NCI-H524 treated with DMSO at 0.1 percent for 48 hours (cell line): ENCODE data around the gene SLC25A1.
A peak's percentile ranks its signal among the peaks of the same experiment; 100 is the strongest.

Source experiments
- DNase-seq: peaks from one replicate; lab custom pipeline; 2025; lab: John Stamatoyannopoulos, UW

The SLC25A1 gene

DNA sequence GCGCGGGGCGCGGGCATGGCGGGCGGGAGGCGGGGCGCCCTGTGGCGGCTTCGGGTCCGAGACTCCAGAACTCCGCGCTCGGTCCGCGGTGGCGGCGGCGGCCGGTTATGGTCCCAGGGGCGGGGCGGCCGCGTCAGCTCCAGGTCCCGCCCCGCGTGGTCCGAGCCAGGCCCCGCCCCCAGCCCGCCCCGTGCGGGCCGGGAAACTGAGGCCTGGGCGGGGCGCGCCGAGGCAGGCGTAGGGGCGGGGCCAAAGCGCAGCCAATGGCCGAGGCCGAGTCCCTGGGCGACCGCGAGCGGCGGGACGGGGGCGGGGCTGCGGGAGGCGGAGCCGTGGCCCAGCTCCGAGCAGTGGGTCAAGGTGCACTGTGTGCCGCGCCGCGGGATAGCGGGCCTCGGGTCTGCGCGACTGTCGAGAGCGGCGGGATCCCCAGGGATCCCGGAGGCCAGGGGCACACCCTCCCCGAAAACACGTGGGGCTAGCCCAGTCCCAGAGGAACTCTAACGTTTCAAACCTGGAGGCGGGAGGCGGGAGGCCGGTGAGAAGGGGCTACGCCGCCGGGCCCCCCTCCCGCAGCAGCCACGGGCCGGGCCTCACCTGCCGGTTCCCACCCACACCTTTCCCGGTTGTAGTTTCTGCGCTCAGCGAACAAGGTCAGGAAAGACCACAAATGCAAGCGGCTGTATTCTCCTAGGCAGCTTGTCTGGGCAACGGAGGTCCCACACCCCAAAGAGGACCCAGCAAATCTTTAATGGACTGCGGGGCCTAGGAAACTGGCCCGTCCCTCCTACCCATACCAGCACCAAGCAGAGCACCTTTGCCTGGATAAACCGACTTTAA, at the start of gene SLC25A1:
SLC25A1 (minus strand) TSS at position 80 of the 840 bp plus-strand sequence; CDS start at position 17, 63 bp downstream.
- peak; percentile 9 for DNase-seq

DNA sequence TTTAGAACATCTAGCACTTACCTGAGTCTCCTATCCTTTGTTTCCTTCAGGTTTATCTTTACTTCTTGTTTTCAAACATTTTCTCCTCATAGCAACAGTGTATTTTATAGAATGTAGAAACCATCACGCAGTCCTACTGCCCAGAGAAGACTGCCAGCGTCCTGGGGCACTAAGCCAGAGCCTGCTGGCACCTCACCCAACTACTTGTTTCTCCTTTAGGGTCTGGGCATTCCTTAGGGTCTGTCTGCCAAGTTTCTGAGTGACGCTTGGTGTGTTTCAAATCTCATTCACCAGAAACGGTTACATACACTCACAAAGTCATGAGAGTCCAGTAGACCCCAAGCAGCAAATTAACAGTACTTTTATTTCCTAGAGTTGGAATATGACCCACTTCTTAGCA, 49.6 kb upstream of the SLC25A1 start:
- DNase-seq = no peak

DNA sequence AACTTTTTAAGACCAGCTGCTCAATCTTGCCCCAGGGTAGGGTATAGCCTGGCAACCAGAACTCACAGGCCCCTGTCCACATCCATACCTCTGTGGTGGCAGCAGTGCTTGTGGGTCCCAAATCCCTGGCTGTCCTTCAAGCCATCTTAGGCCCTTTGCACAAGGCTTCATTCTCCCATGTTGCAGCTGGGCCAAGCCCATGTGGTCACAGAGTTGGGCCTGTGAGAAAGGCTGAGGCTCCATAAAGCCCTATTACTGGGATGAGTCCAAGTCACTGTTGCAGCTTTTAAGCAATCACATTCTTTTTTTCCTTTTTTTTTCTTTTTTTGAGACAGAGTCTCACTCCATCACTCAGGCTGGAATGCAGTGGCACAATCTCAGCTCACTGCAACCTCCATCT, 47.9 kb upstream of the SLC25A1 start:
- no peak for DNase-seq

DNA sequence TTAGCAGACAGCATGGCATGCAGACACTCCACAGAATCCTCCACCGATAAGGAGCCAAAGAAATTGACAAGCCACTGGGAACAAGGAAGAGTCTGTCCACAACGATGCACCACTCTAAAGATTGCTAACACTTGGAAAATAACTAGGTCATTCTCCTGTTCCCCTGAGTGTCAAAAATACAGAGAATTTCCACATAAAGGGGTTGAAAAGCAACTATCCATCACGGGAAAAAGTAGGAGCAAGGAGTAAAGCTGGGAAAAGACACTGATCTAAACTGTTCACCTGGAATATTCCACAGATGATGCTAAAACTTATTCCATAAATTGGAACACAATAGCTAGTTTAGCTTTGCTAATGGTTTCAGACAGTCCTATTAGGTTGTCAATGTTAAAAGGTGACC, 47.0 kb upstream of the SLC25A1 start:
- DNase-seq = no peak

DNA sequence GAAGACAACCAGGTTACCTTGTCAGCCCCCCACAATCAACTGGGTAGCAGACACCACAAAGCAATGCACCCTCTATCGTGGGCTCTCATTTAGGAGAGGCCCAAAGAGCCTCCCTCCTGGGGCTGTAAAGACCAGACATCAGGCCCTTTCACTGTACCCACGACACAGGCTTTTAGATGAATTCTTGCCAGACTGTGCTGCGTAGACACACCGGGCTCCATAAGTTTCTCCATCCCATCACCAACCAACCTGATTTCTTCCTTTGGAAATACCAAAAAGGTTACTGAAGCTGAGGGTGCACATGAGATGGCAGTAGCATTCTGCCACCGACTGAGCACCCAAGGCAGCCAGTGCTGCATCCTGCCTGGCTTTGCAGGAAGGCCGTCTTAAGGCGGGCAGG, 46.4 kb upstream of the SLC25A1 start:
- DNase-seq = no peak

DNA sequence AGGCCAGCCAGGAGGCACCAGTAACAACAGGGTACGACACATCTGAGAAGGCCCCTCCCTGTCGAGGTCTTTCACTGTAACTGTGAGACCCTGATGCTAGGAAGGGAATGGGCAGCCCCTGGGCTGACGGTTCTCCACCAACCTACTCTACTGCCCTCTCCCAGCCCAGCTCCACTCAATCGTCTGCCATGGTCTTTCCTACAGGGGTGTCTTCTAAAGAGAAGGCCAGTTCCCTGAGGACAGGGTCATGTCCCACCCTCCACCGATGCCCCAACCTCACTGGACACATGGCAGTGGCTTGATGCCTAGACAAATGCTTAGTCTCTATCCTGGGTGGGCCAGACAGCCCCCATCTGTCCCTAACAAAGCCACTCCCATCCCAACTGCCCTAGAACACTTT, 46.0 kb upstream of the SLC25A1 start:
- DNase-seq = no peak

DNA sequence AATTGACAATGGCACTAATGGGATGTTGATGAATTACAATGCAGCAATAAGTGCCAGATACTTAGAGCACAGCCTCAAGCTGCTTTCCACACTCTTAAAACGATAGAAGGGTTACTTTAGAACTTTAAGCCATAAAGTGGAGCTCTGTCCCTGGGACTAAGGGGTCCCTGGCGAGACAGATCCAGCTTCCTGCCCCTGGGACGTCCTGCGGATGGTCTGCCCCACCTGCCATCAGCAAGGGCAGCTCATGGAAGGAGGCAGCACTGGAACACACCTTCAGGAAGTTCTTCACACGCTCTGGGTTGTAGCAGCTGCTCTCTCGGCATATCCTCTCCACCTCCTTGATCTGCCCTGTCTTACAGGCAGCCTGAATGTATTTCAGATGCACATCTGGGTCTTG, 45.1 kb upstream of the SLC25A1 start:
- no peak for DNase-seq

DNA sequence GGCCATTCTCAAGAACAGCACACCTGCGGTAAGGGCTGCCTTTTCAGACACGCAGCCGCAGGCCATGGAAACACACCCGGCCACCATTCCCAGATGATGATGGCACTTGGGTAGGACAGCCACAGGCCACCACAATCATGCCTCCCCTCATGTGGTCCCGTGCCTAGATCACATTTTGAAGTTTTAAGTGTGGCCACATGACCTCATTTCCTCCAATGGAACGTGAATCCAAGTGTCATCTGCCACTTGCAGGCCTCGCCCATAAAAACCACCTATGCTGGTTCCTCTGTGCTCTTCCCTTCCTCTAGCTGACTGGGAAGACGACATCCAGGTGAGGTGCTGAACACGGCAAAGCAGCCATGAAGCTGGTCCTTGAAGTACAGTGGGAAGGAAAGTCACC, 44.6 kb upstream of the SLC25A1 start:
- DNase-seq = no peak

DNA sequence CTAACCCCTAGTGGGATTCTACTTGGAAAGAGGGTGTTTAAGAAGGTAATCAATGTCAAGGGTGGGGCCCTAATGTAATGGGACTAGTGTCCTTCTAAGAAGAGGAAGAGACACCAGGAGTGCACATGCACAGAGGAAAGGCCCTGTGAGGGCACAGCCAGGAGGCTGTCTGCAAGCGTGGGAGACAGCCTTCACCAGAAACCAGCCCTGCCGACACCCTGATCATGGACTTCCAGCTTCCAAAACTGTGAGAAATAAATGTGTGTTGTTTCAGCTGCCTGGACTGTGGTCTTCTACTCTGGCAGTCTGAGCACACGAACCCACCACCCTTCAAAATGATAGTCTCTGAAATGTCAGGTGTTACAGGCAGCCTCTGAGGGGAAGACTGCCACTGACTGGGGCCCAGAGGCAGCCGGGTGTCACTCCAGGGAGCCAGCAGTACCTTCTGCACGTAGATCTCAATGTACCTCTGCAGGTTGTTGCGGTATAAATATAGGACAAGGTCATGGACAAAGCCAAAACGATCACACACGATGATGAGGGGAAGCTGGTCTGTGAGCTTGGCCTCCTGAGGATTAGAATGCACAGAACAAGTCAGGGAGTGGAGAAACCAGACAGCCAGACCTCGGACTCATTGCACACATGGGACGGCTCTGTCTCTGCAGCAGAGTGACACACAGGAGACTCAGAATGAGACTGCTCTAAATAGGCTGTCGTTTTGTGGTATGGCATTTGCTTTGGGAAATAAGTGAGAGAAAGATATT, 43.9 kb upstream of the SLC25A1 start:
- no peak for DNase-seq

DNA sequence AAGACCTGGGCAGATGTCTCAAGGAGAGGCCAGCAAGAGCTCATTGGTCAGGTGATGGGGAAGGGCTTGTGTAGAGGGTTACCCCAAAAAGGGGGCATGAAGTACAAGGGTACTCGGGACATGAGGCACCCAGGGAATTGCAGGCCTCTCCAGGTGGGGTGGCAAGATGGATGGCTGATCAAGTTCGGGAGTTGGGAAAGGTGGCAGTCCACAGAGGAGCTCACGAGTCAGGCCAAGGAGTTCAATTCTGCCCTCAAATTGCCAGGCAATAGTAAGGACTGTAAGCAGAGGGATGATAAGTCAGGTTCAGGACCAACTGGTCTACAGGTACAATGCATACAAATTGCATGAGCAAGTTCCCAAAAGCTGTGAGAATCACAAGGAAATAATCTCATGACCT, 42.3 kb upstream of the SLC25A1 start:
- DNase-seq = no peak

DNA sequence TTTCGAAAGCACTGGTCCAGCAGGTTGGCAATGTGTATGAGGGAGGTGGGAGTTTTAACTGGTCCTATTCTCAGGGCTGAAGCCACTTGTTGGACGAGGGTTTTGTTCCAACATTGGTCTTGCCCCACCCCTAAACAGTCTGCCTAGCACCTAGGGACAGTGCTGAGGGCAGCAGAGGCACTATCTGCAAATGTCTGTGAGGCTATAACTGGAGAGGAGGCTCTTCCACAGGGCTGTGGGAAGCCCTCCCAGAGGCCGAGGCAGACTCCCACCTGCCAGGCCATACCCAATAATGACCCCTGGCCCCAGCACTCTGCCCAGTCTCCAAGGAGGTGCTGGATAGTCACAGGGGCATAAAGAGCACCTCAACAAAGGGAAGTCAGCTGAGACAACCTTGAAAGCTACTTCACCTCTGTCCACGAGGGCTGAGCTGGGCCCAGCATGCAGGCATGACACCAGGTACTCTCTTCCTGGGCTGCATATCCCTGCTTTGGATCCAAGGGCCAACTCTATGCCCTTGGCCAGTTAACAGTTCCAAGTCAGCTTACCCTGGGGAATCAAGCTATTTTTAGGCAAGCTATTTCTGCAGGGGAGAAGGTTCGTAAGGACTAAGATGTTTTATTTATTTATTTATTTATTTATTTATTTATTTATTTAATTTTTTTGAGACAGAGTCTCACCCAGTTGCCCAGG, 40.2 kb upstream of the SLC25A1 start:
- DNase-seq = no peak

DNA sequence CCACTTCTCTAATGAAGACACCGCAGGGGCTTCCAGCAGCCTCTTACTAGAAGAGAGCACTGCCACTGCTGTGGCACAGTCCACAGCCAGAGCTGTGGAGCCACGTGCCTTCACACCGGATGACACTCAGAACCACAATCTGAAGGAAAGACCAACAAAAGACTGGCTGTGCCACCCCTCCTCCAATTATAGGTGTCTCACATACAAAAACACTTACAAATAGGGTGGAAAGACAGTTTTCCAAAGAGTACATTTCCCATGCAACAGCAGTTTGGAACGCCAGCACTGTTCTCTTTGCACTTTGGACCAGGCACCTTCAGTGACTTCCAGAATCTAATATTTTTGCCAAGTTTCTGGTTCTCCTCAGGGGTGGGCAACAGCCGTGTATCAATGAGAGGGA, 38.0 kb upstream of the SLC25A1 start:
- DNase-seq = no peak

DNA sequence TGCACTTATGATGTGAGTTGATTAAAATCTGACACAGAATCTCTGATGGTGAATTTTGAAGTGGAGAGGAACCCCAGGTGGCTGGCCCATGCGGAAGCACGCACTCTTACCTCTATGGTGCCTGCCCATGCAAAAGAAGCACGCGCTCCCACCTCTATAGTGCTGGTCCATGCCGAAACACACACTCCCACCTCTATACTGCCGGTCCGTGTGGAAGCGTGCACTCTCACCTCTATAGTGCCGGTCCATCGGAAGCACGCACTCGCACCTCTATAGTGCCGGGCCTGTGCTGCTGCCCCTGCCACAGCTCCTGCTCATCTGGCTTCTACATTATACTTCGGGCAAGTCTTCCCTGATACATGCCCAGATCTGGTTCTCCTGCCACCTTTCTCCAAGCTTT, 36.8 kb upstream of the SLC25A1 start:
- DNase-seq = no peak

DNA sequence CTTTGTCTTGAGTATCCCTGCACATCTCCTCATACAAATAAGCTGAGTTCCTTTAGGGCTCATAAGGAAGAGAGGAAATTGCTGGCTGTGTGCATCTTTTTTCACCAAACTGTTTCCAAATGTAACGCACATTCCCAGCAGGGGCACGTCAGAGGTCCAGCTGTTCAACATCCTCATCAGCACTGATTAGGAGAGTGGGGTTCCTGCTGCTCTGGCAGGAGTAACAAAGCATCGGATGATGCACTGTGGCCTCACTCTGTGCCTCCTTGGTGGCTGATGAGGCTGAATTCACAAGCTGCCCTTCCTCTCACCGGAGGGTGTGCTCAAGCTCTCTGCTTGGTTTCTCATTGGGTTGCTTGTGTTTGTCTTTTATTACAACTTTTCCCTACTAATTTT, 35.5 kb upstream of the SLC25A1 start:
- DNase-seq = no peak

DNA sequence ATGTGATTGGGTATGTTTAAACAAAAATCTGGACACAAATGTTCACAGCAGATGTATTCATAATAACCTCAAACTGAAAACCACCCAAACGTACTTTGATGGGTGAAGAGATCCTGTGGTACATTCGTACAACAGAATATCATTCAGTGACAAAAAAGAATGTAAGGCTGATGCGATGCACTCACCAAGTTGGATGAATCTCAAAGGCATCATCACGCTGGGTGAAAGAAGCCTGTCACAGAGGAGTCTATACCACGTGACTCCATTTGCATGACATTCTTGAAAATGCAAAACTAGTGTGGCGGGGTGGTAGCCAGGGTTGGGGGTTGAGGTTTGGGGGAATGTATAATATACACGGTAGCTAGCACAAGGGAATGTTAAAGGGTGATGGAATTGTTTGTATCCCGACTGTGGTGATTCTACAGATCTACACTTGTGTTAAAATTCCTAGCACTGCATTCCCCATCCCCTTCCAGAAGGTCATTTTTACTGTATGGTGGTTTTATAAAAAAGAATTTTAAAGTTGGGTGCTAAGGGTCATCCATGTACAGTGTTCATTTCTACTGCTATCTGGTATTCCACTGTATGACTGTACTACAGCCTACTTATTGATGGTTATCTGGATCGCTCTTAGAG, 35.0 kb upstream of the SLC25A1 start:
- no peak for DNase-seq

DNA sequence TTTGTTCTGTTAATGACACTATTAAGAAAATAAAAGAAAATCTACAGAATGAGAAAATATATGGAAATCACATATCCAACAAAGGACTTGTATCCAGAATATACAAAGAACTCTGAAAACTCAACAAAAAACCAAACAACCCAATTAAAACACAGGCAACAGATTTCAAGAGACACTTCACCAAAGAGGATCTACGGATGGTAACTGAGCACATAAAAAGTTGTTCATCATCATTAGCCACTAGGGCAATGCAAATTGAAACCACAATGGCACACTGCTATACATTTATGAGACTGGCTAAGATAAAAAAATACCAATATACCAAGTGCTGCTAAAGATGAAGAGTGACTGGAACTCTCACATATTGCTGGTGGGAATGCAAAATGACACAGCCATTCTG, 34.5 kb upstream of the SLC25A1 start:
- DNase-seq = no peak

DNA sequence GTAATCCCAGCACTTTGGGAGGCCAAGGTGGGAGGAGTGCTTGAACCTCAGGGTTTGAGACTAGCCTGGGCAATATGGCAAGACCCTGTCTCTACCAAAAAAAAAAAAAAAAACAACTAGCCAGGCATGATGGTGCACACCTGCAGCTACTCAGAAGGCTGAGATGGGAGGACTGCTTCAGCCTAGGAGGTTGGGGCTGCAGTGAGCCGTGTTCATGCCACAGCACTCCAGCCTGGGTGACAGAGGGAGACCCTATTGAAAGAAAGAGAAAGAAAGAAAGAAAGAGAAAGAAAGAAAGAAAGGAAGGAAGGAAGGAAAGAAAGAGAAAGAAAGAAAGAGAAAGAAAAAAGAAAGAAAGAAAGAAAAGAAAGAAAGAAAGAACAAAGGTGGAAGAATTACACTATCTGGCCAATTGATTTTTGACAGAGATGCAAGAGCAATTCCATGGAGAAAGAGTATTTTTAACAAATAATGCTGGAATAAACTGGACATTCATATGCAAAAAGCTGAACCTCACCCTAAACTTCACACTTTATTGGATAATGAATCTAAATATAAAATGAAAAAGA, 33.9 kb upstream of the SLC25A1 start:
- DNase-seq = no peak

DNA sequence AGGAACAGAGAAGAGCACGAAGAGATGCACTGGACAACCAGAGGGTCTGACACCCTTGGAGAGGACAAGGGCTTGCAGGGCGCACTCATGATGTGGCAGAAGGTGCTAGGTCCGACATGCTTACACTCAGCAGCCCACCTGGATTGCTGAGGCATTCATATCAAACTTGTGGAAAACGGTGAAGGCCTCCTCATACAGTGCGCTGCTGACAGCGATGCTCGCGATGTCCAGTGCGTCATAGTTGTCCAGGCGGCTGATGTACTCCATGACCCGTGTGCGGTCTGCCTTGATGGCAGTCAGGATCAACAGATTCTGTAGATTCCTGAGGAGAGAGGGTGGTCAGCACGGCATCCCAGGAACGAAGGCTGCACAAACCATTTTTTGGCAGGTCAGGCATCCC, 31.7 kb upstream of the SLC25A1 start:
- DNase-seq = no peak

DNA sequence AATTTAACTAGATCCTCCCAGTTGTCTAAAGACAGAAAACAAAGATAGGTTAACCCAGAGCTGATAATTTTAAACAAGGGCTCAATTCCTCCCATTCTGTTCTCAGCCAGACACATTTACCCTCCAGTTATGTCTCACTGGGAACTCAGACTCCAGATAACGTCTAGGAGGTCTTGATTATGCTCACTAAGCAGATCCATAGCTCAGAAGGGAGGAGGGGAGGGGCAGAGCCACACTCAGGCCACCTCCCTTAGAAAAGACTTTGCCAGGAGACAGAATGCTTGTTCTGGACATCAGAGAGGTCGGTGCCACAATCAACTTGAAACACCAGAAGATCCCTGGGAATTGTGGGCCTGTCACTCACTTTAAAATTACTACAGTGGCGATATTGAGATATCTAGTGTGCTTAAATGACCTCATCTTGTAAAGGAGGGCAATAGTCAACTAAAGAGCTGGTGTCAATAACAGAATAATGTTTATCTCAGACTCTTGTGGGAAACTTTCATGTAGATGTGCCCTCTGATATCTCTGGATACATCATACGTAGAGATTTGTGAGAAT, 29.8 kb upstream of the SLC25A1 start:
- DNase-seq = no peak

DNA sequence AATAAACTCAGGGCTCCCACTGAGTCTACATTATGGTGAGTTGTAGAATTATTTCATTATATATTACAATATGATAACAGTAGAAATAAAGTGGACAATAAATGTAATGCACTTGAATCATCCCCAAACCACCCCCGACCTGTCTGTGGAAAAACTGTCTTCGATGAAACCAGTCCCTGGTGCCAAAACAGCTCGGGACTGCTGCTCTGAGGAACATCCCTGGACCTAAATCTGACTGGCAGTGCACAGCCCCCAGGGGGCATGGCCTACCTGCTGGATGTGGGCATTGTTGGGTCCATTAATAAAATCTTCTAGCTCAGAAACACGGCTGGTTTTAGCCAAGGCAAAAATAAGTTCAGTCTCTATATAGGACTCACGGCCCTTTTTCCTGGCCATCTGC, 29.3 kb upstream of the SLC25A1 start:
- no peak for DNase-seq

DNA sequence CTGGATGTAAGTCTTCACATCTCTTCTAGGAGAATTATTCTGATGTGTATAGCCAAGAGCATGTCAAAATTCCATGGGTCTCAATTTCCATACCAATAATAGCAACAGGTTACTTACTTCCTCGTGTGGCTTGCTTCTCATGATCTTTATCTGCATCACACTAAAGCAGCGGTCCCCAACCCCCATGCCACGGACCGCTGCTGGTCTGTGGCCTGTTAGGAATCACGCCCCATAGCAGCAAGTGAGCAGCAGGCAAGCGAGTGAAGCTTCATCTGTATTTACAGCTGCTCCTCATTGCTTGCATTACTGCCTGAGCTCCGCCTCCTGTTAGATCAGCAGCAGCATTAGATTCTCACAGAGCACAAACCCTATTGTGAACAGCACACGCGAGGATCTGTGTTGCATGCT, 28.9 kb upstream of the SLC25A1 start:
- DNase-seq = no peak

DNA sequence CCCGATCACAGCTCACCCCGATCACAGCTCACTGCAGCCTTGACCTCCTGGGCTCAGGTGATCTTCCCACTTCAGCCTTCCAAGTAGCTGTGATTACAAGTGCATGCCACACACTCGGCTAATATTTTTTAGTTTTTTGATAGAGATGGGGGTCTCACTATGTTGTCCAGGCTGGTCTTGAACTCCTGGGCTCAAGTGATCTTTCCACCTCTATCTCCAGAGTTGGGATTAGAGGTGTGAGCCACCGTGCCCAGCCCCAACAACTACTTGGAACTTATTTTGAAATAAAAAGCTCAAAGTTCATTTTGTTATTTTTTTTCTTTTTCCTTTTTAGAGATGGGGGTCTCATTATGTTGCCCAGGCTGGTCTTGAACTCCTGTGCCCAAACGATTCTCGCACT, 27.8 kb upstream of the SLC25A1 start:
- DNase-seq = no peak
